IMR-90 (cell line): ENCODE data around the gene KRTAP4-9. TPM values are rescaled to one million over a fixed set of nuclear protein-coding genes. Genes with fewer than 3 reads are reported as not detected.

Source experiments
- ATAC-seq: fragments of 200-7000 bp; cut with Tn5 transposase; 2 replicates; pipeline ENCODE4 v1.9.1; 2020; ENCODE audit warnings: low read depth, mild to moderate bottlenecking, moderate library complexity
- BruUV-seq: library from RNA; stranded (reverse); fragments of 400-500 nt; replicated peaks from 2 replicates; lab custom pipeline; 2021; lab: Mats Ljungman, UMichigan
- CTCF ChIA-PET: fragments of 300-600 bp; formaldehyde crosslinking; extraction: SDS; loops from one replicate; lab custom pipeline; 2021; ENCODE audit warnings: antibody characterized with exemption; lab: Yijun Ruan, JAX
- POLR2A ChIA-PET: fragments of 300-600 bp; sonication (Branson Sonifier 250); formaldehyde crosslinking; loops from one replicate; lab custom pipeline; 2022; ENCODE audit warnings: antibody characterized with exemption; ENCODE audit not compliant: unreplicated experiment; lab: Charles Lee
- DNase-seq: peaks from one replicate; pipeline ENCODE4 v3.0.0; 2013
- H2AFZ ChIP-seq: replicated peaks from 2 replicates; pipeline ENCODE3; 2013; ENCODE audit warnings: low read length, mild to moderate bottlenecking; ENCODE audit not compliant: poor library complexity
- H2AK5ac ChIP-seq: 2 replicates; pipeline ENCODE4 v1.6.1; 2013; ENCODE audit warnings: low read depth, low read length, inconsistent platforms
- H2AK9ac ChIP-seq: replicated peaks from 2 replicates; pipeline ENCODE3; 2013; ENCODE audit warnings: mild to moderate bottlenecking, low read depth, low read length, moderate library complexity; ENCODE audit not compliant: poor library complexity
- H2BK120ac ChIP-seq: 2 replicates; pipeline ENCODE4 v1.6.1; 2013; ENCODE audit warnings: low read depth, low read length, inconsistent platforms
- H2BK15ac ChIP-seq: 3 replicates; pipeline ENCODE4 v1.6.1; 2013; ENCODE audit warnings: low read depth, low read length, inconsistent platforms
- H2BK20ac ChIP-seq: 2 replicates; pipeline ENCODE4 v1.6.1; 2013; ENCODE audit warnings: low read depth, mild to moderate bottlenecking, inconsistent platforms, low read length, moderate library complexity
- H2BK5ac ChIP-seq: 2 replicates; pipeline ENCODE4 v1.6.1; 2013; ENCODE audit warnings: mild to moderate bottlenecking, low read depth, low read length, inconsistent platforms; ENCODE audit not compliant: poor library complexity, severe bottlenecking
- H3K14ac ChIP-seq: replicated peaks from 2 replicates; pipeline ENCODE4 v1.6.1; 2013; ENCODE audit warnings: low read depth, low read length, inconsistent platforms
- H3K18ac ChIP-seq: 2 replicates; pipeline ENCODE4 v1.6.1; 2013; ENCODE audit warnings: low read depth, low read length, control low read depth
- H3K23ac ChIP-seq: 2 replicates; pipeline ENCODE4 v1.6.1; 2013; ENCODE audit warnings: low read depth, low read length, inconsistent platforms
- H3K27ac ChIP-seq: 2 replicates; pipeline ENCODE4 v1.5.1; 2013; ENCODE audit warnings: mild to moderate bottlenecking, control low read depth, low read length; ENCODE audit not compliant: insufficient read depth
- H3K27me3 ChIP-seq: 2 replicates; pipeline ENCODE4 v1.6.1; 2013; ENCODE audit warnings: low read length; ENCODE audit not compliant: control insufficient read depth, insufficient read depth
- H3K36me3 ChIP-seq: 2 replicates; pipeline ENCODE4 v1.6.1; 2013; ENCODE audit warnings: low read length, mixed read lengths; ENCODE audit not compliant: control insufficient read depth, insufficient read depth
- H3K4ac ChIP-seq: 2 replicates; pipeline ENCODE4 v1.6.1; 2013; ENCODE audit warnings: low read depth, low read length, inconsistent platforms
- H3K4me1 ChIP-seq: 2 replicates; pipeline ENCODE4 v1.6.1; 2013; ENCODE audit warnings: low read length, mixed read lengths; ENCODE audit not compliant: control insufficient read depth, insufficient read depth
- H3K4me2 ChIP-seq: 2 replicates; pipeline ENCODE4 v1.6.1; 2013; ENCODE audit warnings: low read depth, mild to moderate bottlenecking, control low read depth, low read length, moderate library complexity
- H3K4me3 ChIP-seq: 2 replicates; pipeline ENCODE4 v1.5.1; 2013; ENCODE audit warnings: low read depth, mild to moderate bottlenecking, control low read depth, low read length, moderate library complexity; ENCODE audit not compliant: insufficient read depth
- H3K56ac ChIP-seq: 2 replicates; pipeline ENCODE4 v1.6.1; 2013; ENCODE audit warnings: low read length, inconsistent platforms; ENCODE audit not compliant: insufficient read depth; ENCODE audit errors: extremely low read depth
- H3K79me1 ChIP-seq, 2 experiments: 2 replicates each; pipeline ENCODE4 v1.6.1; 2013; ENCODE audit warnings: low read length in 2 of 2, inconsistent platforms in 1 of 2, low read depth in 1 of 2
- H3K9ac ChIP-seq: 2 replicates; pipeline ENCODE4 v1.6.1; 2013; ENCODE audit warnings: low read depth, low read length, control low read depth
- H3K9me1 ChIP-seq: 2 replicates; pipeline ENCODE4 v1.6.1; 2013; ENCODE audit warnings: low read length, inconsistent platforms; ENCODE audit not compliant: insufficient read depth
- H3K9me3 ChIP-seq: 2 replicates; pipeline ENCODE4 v1.6.1; 2013; ENCODE audit warnings: low read length; ENCODE audit not compliant: control insufficient read depth, insufficient read depth
- H4K20me1 ChIP-seq: 2 replicates; pipeline ENCODE4 v1.6.1; 2013; ENCODE audit warnings: low read length, inconsistent platforms; ENCODE audit not compliant: insufficient read depth
- H4K5ac ChIP-seq: 2 replicates; pipeline ENCODE4 v1.6.1; 2013; ENCODE audit warnings: mild to moderate bottlenecking, low read depth, low read length, control low read depth
- H4K8ac ChIP-seq, 2 experiments: 2 replicates each; pipeline ENCODE4 v1.6.1; 2013; ENCODE audit warnings: low read depth in 2 of 2, low read length in 2 of 2, control low read depth in 1 of 2, inconsistent platforms in 1 of 2
- H4K91ac ChIP-seq: 2 replicates; pipeline ENCODE4 v1.6.1; 2013; ENCODE audit warnings: low read depth, low read length, inconsistent platforms; ENCODE audit not compliant: insufficient read depth
- BHLHE40 ChIP-seq: fragments of 150-350 bp; IDR thresholded peaks from 2 replicates; pipeline ENCODE4 v1.6.1; 2016; ENCODE audit warnings: mild to moderate bottlenecking, low read depth, low read length
- CEBPB ChIP-seq: IDR thresholded peaks from 2 replicates; pipeline ENCODE4 v1.6.1; 2012; ENCODE audit warnings: low read depth, low read length, improper control_type of control experiment
- CHD1 ChIP-seq: IDR thresholded peaks from 2 replicates; pipeline ENCODE4 v1.6.1; 2012; ENCODE audit warnings: low read depth, low read length, improper control_type of control experiment
- FOS ChIP-seq: fragments of 150-350 bp; IDR thresholded peaks from 2 replicates; pipeline ENCODE4 v1.6.1; 2016; ENCODE audit warnings: low read depth, low read length
- MAFK ChIP-seq: IDR thresholded peaks from 2 replicates; pipeline ENCODE4 v1.6.1; 2012; ENCODE audit warnings: low read depth, low read length, improper control_type of control experiment
- MAZ ChIP-seq: IDR thresholded peaks from 2 replicates; pipeline ENCODE4 v1.6.1; 2012; ENCODE audit warnings: low read depth, mild to moderate bottlenecking, low read length, improper control_type of control experiment, moderate library complexity, borderline replicate concordance
- MXI1 ChIP-seq: IDR thresholded peaks from 2 replicates; pipeline ENCODE4 v1.6.1; 2012; ENCODE audit warnings: low read depth, mild to moderate bottlenecking, low read length, moderate library complexity, borderline replicate concordance
- NFE2L2 ChIP-seq: fragments of 150-350 bp; IDR thresholded peaks from 2 replicates; pipeline ENCODE4 v1.6.1; 2016; ENCODE audit warnings: low read depth, mild to moderate bottlenecking, low read length
- POLR2A ChIP-seq: IDR thresholded peaks from 2 replicates; pipeline ENCODE4 v1.6.1; 2012; ENCODE audit warnings: mild to moderate bottlenecking, low read depth, low read length
- RAD21 ChIP-seq: IDR thresholded peaks from 2 replicates; pipeline ENCODE4 v1.6.1; 2012; ENCODE audit warnings: low read length, improper control_type of control experiment
- RCOR1 ChIP-seq: IDR thresholded peaks from 2 replicates; pipeline ENCODE4 v1.6.1; 2012; ENCODE audit warnings: mild to moderate bottlenecking, low read length, improper control_type of control experiment; ENCODE audit not compliant: insufficient replicate concordance
- RFX5 ChIP-seq: IDR thresholded peaks from 2 replicates; pipeline ENCODE4 v1.8.0; 2012; ENCODE audit warnings: low read depth, mild to moderate bottlenecking, low read length, moderate library complexity
- SMC3 ChIP-seq: fragments of 150-350 bp; IDR thresholded peaks from 2 replicates; pipeline ENCODE4 v1.6.1; 2016; ENCODE audit warnings: low read depth, mild to moderate bottlenecking, antibody characterized with exemption, low read length, moderate library complexity
- WGBS, 2 experiments: methylation state at CpG; one replicate each; pipeline versions ENCODE4 v1.1.5 to v1.1.7; 2013; ENCODE audit warnings: missing lambda C conversion rate in 2 of 2; ENCODE audit not compliant: insufficient read length in 1 of 2; ENCODE audit errors: extremely low coverage in 2 of 2; 5-methylcytosine and 5-hydroxymethylcytosine counted together
- dilution Hi-C: fragments of 300-500 bp; cut with HindIII; formaldehyde crosslinking; loops from one replicate; pipeline ENCODE4 v1.14.3; 2018; ENCODE audit warnings: low sequenced_read_pairs; ENCODE audit not compliant: unreplicated experiment
- in situ Hi-C: fragments of 300-500 bp; cut with MboI; formaldehyde crosslinking; loops from 3 replicates; pipeline ENCODE4 v1.14.3; 2019; ENCODE audit warnings: low sequenced_read_pairs, inconsistent platforms, mixed read lengths
- intact Hi-C: fragments of 100-400 bp; cut with micrococcal nuclease; formaldehyde crosslinking; loops from 2 replicates; pipeline ENCODE4 v1.10.0; 2022
- polyA plus RNA-seq, 3 experiments: library from polyadenylated mRNA; depleted of rRNA; stranded (reverse); fragments of >200 nt; gene quantifications; 2 replicates each; pipeline ENCODE4 v1.2.3, GENCODE V29; 2012; ENCODE audit warnings: low replicate concordance in 1 of 3
- total RNA-seq: library from RNA; depleted of rRNA; stranded (reverse); fragments of >200 nt; gene quantifications from 2 replicates; pipeline ENCODE4 v1.2.3, GENCODE V29; 2012
- TF ChIP-seq, protein P1 (sequence below): fragments of 150-350 bp; IDR thresholded peaks from 2 replicates; pipeline ENCODE4 v1.6.1; 2016; ENCODE audit warnings: low read depth, mild to moderate bottlenecking, low read length, moderate library complexity, borderline replicate concordance
- TF ChIP-seq, protein P2 (sequence below): fragments of 150-350 bp; IDR thresholded peaks from 2 replicates; pipeline ENCODE4 v1.6.1; 2017; ENCODE audit warnings: mild to moderate bottlenecking, antibody characterized with exemption, low read length, low read depth
- TF ChIP-seq, protein P3 (sequence below): conservative IDR thresholded peaks from 2 replicates; pipeline ENCODE4 v1.5.1; 2012; ENCODE audit warnings: mild to moderate bottlenecking, low read depth, low read length, improper control_type of control experiment

The KRTAP4-9 gene
- total and polyA plus RNA-seq, 2 of the 4 experiments (the other 2 are of a cell fraction), result 0.24 TPM; not detected in 1

DNA sequence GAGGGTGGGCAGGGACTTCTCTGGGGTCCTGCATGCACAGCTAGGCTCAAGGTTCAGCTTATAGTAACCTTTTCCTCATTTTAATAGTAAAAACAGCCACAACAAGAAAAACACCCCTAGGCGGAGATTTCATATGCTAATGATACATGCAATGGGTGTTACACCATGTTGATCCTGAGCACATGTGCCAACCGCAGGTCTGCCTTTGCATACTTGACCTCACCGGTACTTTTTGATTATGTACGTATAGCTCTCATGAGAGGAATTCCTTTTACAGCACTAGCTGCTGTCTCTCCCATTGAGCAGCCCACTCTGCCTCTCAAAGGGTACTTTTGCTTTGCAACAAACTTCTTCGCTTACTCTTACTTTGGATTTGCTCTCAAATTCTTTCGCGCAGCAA lies 9.1 kb upstream of the KRTAP4-9 start:
- Histone ChIP-seq H4K5ac (no peak overlapping the region; the same call in 1 of the 2 replicates), H3K4me1 (peaks cover 4% of the 10 kb centered on the region; the same call in 1 of the 2 replicates), H3K56ac (no peak overlapping the region), H3K9me3 (no peaks in the 10 kb centered on the region), H3K4ac (no peak overlapping the region), H3K18ac (no peak overlapping the region; the same call in 1 of the 2 replicates), H3K9me1 (peaks cover 3% of the 10 kb centered on the region; the same call in 1 of the 2 replicates), H2BK20ac (peak overlapping the region; percentile 39), H2BK15ac (no peak overlapping the region), H3K4me2 (no peak overlapping the region), H3K14ac (no peak overlapping the region), H3K4me3 (no peak overlapping the region), H3K27me3 (no peaks in the 10 kb centered on the region), H2AK9ac (no peak overlapping the region), H3K79me1 (no peaks in the 10 kb centered on the region), H3K27ac (no peak overlapping the region), H3K9ac (no peak overlapping the region), H2BK5ac (no peak overlapping the region), H3K23ac (no peak overlapping the region), H2BK120ac (peak overlapping the region; percentile 56; the same call in 1 of the 2 replicates), H4K8ac (no peak overlapping the region), H4K91ac (no peak overlapping the region), H4K20me1 (no peaks in the 10 kb centered on the region), H2AK5ac (no peak overlapping the region), H2AFZ (no peak overlapping the region), H3K36me3 (no peaks in the 10 kb centered on the region)
- no peak for TF ChIP-seq POLR2A
- TF ChIP-seq, protein P1, sequence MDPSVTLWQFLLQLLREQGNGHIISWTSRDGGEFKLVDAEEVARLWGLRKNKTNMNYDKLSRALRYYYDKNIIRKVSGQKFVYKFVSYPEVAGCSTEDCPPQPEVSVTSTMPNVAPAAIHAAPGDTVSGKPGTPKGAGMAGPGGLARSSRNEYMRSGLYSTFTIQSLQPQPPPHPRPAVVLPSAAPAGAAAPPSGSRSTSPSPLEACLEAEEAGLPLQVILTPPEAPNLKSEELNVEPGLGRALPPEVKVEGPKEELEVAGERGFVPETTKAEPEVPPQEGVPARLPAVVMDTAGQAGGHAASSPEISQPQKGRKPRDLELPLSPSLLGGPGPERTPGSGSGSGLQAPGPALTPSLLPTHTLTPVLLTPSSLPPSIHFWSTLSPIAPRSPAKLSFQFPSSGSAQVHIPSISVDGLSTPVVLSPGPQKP, result no peak
- TF ChIP-seq, protein P2, sequence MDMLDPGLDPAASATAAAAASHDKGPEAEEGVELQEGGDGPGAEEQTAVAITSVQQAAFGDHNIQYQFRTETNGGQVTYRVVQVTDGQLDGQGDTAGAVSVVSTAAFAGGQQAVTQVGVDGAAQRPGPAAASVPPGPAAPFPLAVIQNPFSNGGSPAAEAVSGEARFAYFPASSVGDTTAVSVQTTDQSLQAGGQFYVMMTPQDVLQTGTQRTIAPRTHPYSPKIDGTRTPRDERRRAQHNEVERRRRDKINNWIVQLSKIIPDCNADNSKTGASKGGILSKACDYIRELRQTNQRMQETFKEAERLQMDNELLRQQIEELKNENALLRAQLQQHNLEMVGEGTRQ, result no peak
- TF ChIP-seq, protein P3, sequence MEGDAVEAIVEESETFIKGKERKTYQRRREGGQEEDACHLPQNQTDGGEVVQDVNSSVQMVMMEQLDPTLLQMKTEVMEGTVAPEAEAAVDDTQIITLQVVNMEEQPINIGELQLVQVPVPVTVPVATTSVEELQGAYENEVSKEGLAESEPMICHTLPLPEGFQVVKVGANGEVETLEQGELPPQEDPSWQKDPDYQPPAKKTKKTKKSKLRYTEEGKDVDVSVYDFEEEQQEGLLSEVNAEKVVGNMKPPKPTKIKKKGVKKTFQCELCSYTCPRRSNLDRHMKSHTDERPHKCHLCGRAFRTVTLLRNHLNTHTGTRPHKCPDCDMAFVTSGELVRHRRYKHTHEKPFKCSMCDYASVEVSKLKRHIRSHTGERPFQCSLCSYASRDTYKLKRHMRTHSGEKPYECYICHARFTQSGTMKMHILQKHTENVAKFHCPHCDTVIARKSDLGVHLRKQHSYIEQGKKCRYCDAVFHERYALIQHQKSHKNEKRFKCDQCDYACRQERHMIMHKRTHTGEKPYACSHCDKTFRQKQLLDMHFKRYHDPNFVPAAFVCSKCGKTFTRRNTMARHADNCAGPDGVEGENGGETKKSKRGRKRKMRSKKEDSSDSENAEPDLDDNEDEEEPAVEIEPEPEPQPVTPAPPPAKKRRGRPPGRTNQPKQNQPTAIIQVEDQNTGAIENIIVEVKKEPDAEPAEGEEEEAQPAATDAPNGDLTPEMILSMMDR, result no peak
- TF ChIP-seq RAD21, result no peak
- no peak for TF ChIP-seq BHLHE40
- TF ChIP-seq SMC3, result no peak
- no peak for TF ChIP-seq NFE2L2
- TF ChIP-seq FOS, result no peak
- no peak for TF ChIP-seq CEBPB
- TF ChIP-seq RCOR1, result no peak
- TF ChIP-seq CHD1, result no peak
- no peak for TF ChIP-seq RFX5
- no peak for TF ChIP-seq MAFK
- TF ChIP-seq MXI1, result no peak
- TF ChIP-seq MAZ, result no peak
- in situ Hi-C loops (no loop called here), dilution Hi-C loops (no loop called here), intact Hi-C loops (no loop called here)
- 70% methylated on average over 2 of the region's 7 CpGs; no CpG with 5 or more reads in 1 of the 2 experiments for WGBS, 2 experiments
- ChIA-PET CTCF (interaction anchor here (0.7 kb wide), 1 partner anchor 227 kb away, joined by 3 read pairs; no protein-coding TSS in a partner anchor), POLR2A (no interaction called here)
- no peak for ATAC-seq
- DNase-seq, result no peak
- BruUV-seq, result no TSS peak
